ENCODE results near the gene AIFM3. TPM values are rescaled to one million over a fixed set of nuclear protein-coding genes. Genes with fewer than 3 reads are reported as not detected.
A peak's percentile ranks its signal among the peaks of the same experiment; 100 is the strongest.

Gene AIFM3
- total and polyA plus RNA-seq, 2 of the 4 experiments (the other 2 are of a cell fraction) = 0.09 to 0.18 TPM

- H3K56ac ChIP-seq (ENCODE audit: extremely low read depth, insufficient read depth, low read length) = no peak overlapping the region
- H4K5ac ChIP-seq (ENCODE audit: low read depth, low read length) = no peak overlapping the region; the same call in 1 of the 2 replicates
- ChIA-PET POLR2A (ENCODE audit: unreplicated experiment) (interaction anchor here (1.1 kb wide), 1 partner anchor 14 kb away, joined by 3 read pairs; the partner anchor contains the start of gene THAP7), CTCF (interaction anchor here (0.6 kb wide), 1 partner anchor 72 kb away, joined by 5 read pairs; no protein-coding TSS in a partner anchor)
- no CpG with 5 or more reads among the region's 10 CpGs for WGBS, 2 experiments (ENCODE audit: extremely low coverage in 2 of 2, insufficient read length in 1 of 2)
- BruUV-seq (replicated peaks) = no TSS peak
- peak overlapping the region; percentile 88 for H3K27ac ChIP-seq (ENCODE audit: insufficient read depth, low read length)
- H3K27me3 ChIP-seq (ENCODE audit: control insufficient read depth, insufficient read depth, low read length) = peaks cover 3% of the 10 kb centered on the region; the same call in 1 of the 2 replicates
- TF ChIP-seq CHD1 (IDR thresholded peaks at IDR 0.05; ENCODE audit: low read depth, low read length) = no peak
- TF ChIP-seq SMC3 (IDR thresholded peaks at IDR 0.05; ENCODE audit: low read depth, low read length) = no peak
- TF ChIP-seq RFX5 (IDR thresholded peaks at IDR 0.05; ENCODE audit: low read depth, low read length) = no peak
- TF ChIP-seq, protein P1, sequence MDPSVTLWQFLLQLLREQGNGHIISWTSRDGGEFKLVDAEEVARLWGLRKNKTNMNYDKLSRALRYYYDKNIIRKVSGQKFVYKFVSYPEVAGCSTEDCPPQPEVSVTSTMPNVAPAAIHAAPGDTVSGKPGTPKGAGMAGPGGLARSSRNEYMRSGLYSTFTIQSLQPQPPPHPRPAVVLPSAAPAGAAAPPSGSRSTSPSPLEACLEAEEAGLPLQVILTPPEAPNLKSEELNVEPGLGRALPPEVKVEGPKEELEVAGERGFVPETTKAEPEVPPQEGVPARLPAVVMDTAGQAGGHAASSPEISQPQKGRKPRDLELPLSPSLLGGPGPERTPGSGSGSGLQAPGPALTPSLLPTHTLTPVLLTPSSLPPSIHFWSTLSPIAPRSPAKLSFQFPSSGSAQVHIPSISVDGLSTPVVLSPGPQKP (IDR thresholded peaks at IDR 0.05; ENCODE audit: borderline replicate concordance, low read depth, low read length) = no peak
- TF ChIP-seq MXI1 (IDR thresholded peaks at IDR 0.05; ENCODE audit: borderline replicate concordance, low read depth, low read length) = no peak
- no peak for TF ChIP-seq RCOR1 (IDR thresholded peaks at IDR 0.05; ENCODE audit: insufficient replicate concordance, low read length)
- TF ChIP-seq BHLHE40 (IDR thresholded peaks at IDR 0.05; ENCODE audit: low read depth, low read length) = no peak
- TF ChIP-seq POLR2A (IDR thresholded peaks at IDR 0.05; ENCODE audit: low read depth, low read length) = no peak
- no peaks in the 10 kb centered on the region for H3K9me3 ChIP-seq (ENCODE audit: control insufficient read depth, insufficient read depth, low read length)
- H2BK120ac ChIP-seq (ENCODE audit: low read depth, low read length) = peak overlapping the region; percentile 32; the same call in 1 of the 2 replicates
- H3K79me1 ChIP-seq (ENCODE audit: low read depth in 1 of 2, low read length in 2 of 2) = 0 out of 4 replicates have a peak, but pooled peaks cover 0 to 5% of the 10 kb centered on the region in 2 experiments
- no peak overlapping the region for H4K91ac ChIP-seq (ENCODE audit: insufficient read depth, low read depth, low read length)
- H3K9me1 ChIP-seq (ENCODE audit: insufficient read depth, low read length) = peaks cover 6% of the 10 kb centered on the region; the same call in 1 of the 2 replicates
- H2BK20ac ChIP-seq (ENCODE audit: low read depth, low read length) = no peak overlapping the region
- H3K4ac ChIP-seq (ENCODE audit: low read depth, low read length) = peak overlapping the region; percentile 25
- DNase-seq (no peak), ATAC-seq (ENCODE audit: low read depth) (no peak)
- H2AK5ac ChIP-seq (ENCODE audit: low read depth, low read length) = peak overlapping the region; percentile 35; the same call in 1 of the 2 replicates
- H4K8ac ChIP-seq (ENCODE audit: low read depth in 2 of 2, low read length in 2 of 2) = peak overlapping the region; percentile 19 to 94; a peak in 2 of 4 replicates
- H3K23ac ChIP-seq (ENCODE audit: low read depth, low read length) = no peak overlapping the region
- in situ Hi-C loops (cut with MboI; ENCODE audit: low sequenced_read_pairs) (loop anchor here (10.0 kb wide), 1 partner anchor 79 kb away; no protein-coding TSS in a partner anchor), dilution Hi-C loops (cut with HindIII; ENCODE audit: low sequenced_read_pairs, unreplicated experiment) (no loop called here), intact Hi-C loops (cut with micrococcal nuclease) (loop anchor here (2.0 kb wide), 1 partner anchor 29 kb away; the partner anchor contains the start of gene LRRC74B)
- H2AFZ ChIP-seq (replicated peaks; ENCODE audit: low read length, poor library complexity) = no peak overlapping the region
- peak overlapping the region; percentile 29; the same call in 1 of the 2 replicates for H3K4me2 ChIP-seq (ENCODE audit: low read depth, low read length)
- peak overlapping the region; percentile 3 for H2BK5ac ChIP-seq (ENCODE audit: low read depth, low read length, poor library complexity, severe bottlenecking)
- H2AK9ac ChIP-seq (replicated peaks; ENCODE audit: low read depth, low read length, poor library complexity) = no peak overlapping the region
- peak overlapping the region; percentile 4; the same call in 1 of the 2 replicates for H3K18ac ChIP-seq (ENCODE audit: low read depth, low read length)
- H3K36me3 ChIP-seq (ENCODE audit: control insufficient read depth, insufficient read depth, low read length) = no peaks in the 10 kb centered on the region
- no peak overlapping the region for H3K14ac ChIP-seq (replicated peaks; ENCODE audit: low read depth, low read length)
- H3K4me1 ChIP-seq (ENCODE audit: control insufficient read depth, insufficient read depth, low read length) = peaks cover 14% of the 10 kb centered on the region
- H3K4me3 ChIP-seq (ENCODE audit: insufficient read depth, low read depth, low read length) = no peak overlapping the region
- peak overlapping the region; percentile 38; the same call in 1 of the 2 replicates for H3K9ac ChIP-seq (ENCODE audit: low read depth, low read length)
- peaks cover 4% of the 10 kb centered on the region; the same call in 1 of the 2 replicates for H4K20me1 ChIP-seq (ENCODE audit: insufficient read depth, low read length)
- H2BK15ac ChIP-seq (ENCODE audit: low read depth, low read length) = peak overlapping the region; percentile 3; the same call in 1 of the 3 replicates
Observed at GRCh38 chr22:21015466-21016006, 48.5 kb downstream of the AIFM3 start.

Data from IMR-90 (cell line).